HG03103 (cell line): ENCODE results near the gene VANGL2.

Experiments
- ATAC-seq: cut with Tn5 transposase; IDR thresholded peaks from one replicate; pipeline ENCODE4 v1.9.1; 2021; ENCODE audit warnings: low read depth; ENCODE audit not compliant: unreplicated experiment

The VANGL2 gene

GRCh38 chr1:160403244-160403643 lies 2.9 kb downstream of the VANGL2 start:
- ATAC-seq, result no peak

GRCh38 chr1:160404094-160404493 lies 3.7 kb downstream of the VANGL2 start:
- no peak for ATAC-seq

GRCh38 chr1:160405331-160405877 lies 5.0 kb downstream of the VANGL2 start:
- no peak for ATAC-seq

GRCh38 chr1:160406131-160406968 lies 6.0 kb downstream of the VANGL2 start:
- ATAC-seq, result no peak

- no peak for ATAC-seq
These were observed 7.8 kb downstream of the VANGL2 start for GRCh38 chr1:160407839-160408801.

- ATAC-seq, result no peak
These were observed 8.5 kb downstream of the VANGL2 start for GRCh38 chr1:160408864-160409263.

GRCh38 chr1:160409486-160409885 lies 9.1 kb downstream of the VANGL2 start:
- ATAC-seq, result no peak

GRCh38 chr1:160410406-160411005 lies 10.1 kb downstream of the VANGL2 start:
- ATAC-seq, result no peak

- no peak for ATAC-seq
These were observed 11.1 kb downstream of the VANGL2 start for GRCh38 chr1:160411271-160412027.

GRCh38 chr1:160412028-160412362 lies 11.6 kb downstream of the VANGL2 start:
- no peak for ATAC-seq

GRCh38 chr1:160413716-160414115 lies 13.4 kb downstream of the VANGL2 start:
- ATAC-seq, result no peak

GRCh38 chr1:160414881-160415280 lies 14.5 kb downstream of the VANGL2 start:
- no peak for ATAC-seq

- no peak for ATAC-seq
These were observed 15.4 kb downstream of the VANGL2 start for GRCh38 chr1:160415696-160416290.

GRCh38 chr1:160416369-160416768 lies 16.0 kb downstream of the VANGL2 start:
- ATAC-seq, result no peak

- ATAC-seq, result no peak
These were observed 18.1 kb downstream of the VANGL2 start for GRCh38 chr1:160418483-160418882.

- ATAC-seq, result no peak
These were observed 18.9 kb downstream of the VANGL2 start for GRCh38 chr1:160419150-160419837.

GRCh38 chr1:160419838-160420169 lies 19.4 kb downstream of the VANGL2 start:
- no peak for ATAC-seq

- ATAC-seq, result no peak
These were observed 20.8 kb downstream of the VANGL2 start for GRCh38 chr1:160420881-160421842.
